ENCODE measurements around the gene C3orf20. TPM values are rescaled to one million over a fixed set of nuclear protein-coding genes. Genes with fewer than 3 reads are reported as not detected.

The C3orf20 gene
- total RNA-seq, 1 donor = not detected

- no peak for DNase-seq (ENCODE audit: low read depth)
- no peak overlapping the region for H3K4me3 ChIP-seq (ENCODE audit: low read depth, low read length)
- no peak for TF ChIP-seq CTCF (IDR thresholded peaks at IDR 0.05; ENCODE audit: insufficient read depth, low read length)
Observed at GRCh38 chr3:14788644-14789043, 113.7 kb downstream of the C3orf20 start.

GRCh38 chr3:14789221-14789620 is 114.3 kb downstream of the C3orf20 start:
- no peak for TF ChIP-seq CTCF (IDR thresholded peaks at IDR 0.05; ENCODE audit: insufficient read depth, low read length)
- H3K4me3 ChIP-seq (ENCODE audit: low read depth, low read length) = no peak overlapping the region
- DNase-seq (ENCODE audit: low read depth) = no peak

- DNase-seq (ENCODE audit: low read depth) = no peak
- no peak for TF ChIP-seq CTCF (IDR thresholded peaks at IDR 0.05; ENCODE audit: insufficient read depth, low read length)
Observed at GRCh38 chr3:14789640-14790285, 114.8 kb downstream of the C3orf20 start.

DNA sequence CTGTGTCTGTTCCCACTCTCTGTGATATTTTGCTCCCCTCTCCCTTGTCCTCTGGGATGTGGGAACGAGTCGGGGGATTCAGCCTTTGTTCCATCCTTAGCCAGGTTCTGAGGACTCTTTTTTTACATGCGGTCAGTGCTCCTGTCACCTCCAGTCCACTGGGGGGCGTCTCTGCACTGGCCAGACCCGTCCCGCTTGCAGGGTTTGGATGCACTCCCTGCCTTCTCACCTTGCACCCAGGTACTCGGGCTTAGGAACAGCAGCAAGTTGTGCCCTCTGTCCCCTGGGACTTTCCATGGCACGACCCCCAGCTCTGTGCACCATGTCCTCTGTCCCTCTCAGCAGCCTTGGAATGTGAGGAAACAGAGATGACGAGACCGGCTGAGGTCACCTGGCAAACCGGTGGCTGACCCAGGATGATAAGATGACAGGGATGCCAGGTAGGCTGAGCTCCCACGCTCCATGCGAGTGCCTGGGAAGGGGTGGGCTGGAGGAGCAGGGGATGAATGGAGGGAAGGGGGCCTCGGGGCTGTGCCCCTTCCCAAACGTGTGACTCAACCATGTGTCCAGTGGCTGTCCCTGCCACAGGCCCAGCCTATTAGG is 116.5 kb downstream of the C3orf20 start:
- DNase-seq (ENCODE audit: low read depth) = peak; percentile 36
- TF ChIP-seq CTCF (IDR thresholded peaks at IDR 0.05; ENCODE audit: insufficient read depth, low read length) = peak; percentile 65
- H3K4me3 ChIP-seq (ENCODE audit: low read depth, low read length) = no peak overlapping the region

More at GRCh38 chr3:14789640-14790285, 114.8 kb downstream of the C3orf20 start:
- no peak overlapping the region for H3K4me3 ChIP-seq (ENCODE audit: low read depth, low read length)

GRCh38 chr3:14792691-14793121 is 117.8 kb downstream of the C3orf20 start:
- TF ChIP-seq CTCF (IDR thresholded peaks at IDR 0.05; ENCODE audit: insufficient read depth, low read length) = no peak
- H3K4me3 ChIP-seq (ENCODE audit: low read depth, low read length) = no peak overlapping the region
- DNase-seq (ENCODE audit: low read depth) = no peak

- peak; percentile 25 for DNase-seq (ENCODE audit: low read depth)
- no peak for TF ChIP-seq CTCF (IDR thresholded peaks at IDR 0.05; ENCODE audit: insufficient read depth, low read length)
- no peak overlapping the region for H3K4me3 ChIP-seq (ENCODE audit: low read depth, low read length)
Observed at GRCh38 chr3:14793126-14793857, 118.4 kb downstream of the C3orf20 start.

All from fibroblast of the aortic adventitia (primary cell).